Measurements from ENCODE around the gene RRAS2. TPM values are rescaled to one million over a fixed set of nuclear protein-coding genes. Genes with fewer than 3 reads are reported as not detected.

Gene RRAS2
- total and polyA plus RNA-seq, 2 of the 4 experiments (the other 2 are of a cell fraction) = 85.5 to 106 TPM

DNA sequence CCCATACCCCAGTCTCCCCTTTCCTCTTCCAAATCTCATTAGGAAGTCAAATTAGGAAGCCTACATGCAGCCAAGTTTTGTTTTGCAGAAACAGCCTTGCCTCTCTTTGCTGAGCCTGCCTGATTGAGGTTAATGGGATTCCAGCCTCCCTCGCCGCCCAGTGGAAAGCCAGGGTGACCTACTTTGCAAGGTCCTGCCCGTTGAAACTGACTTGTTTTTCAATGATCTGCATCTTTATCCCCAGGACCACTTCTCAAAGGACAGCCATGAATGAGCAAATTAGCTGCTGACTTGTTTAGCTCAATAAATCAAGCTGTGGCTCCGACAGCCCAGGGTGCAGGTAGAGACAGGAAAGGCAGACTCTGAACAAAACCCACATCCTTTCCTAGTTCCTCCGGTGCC lies 110.4 kb downstream of the RRAS2 start:
- dilution Hi-C loops (cut with HindIII; ENCODE audit: low sequenced_read_pairs, unreplicated experiment) = no loop called here
- Histone ChIP-seq H4K8ac (ENCODE audit: low read depth in 2 of 2, low read length in 2 of 2) (no peak overlapping the region), H3K9me1 (ENCODE audit: insufficient read depth, low read length) (no peaks in the 10 kb centered on the region), H4K20me1 (ENCODE audit: insufficient read depth, low read length) (no peaks in the 10 kb centered on the region), H3K9ac (ENCODE audit: low read depth, low read length) (no peak overlapping the region), H3K4me3 (ENCODE audit: insufficient read depth, low read depth, low read length) (no peak overlapping the region), H2AK5ac (ENCODE audit: low read depth, low read length) (no peak overlapping the region), H3K4ac (ENCODE audit: low read depth, low read length) (no peak overlapping the region), H2AK9ac (replicated peaks; ENCODE audit: low read depth, low read length, poor library complexity) (no peak overlapping the region), H2BK120ac (ENCODE audit: low read depth, low read length) (no peak overlapping the region), H3K23ac (ENCODE audit: low read depth, low read length) (no peak overlapping the region), H3K27ac (ENCODE audit: insufficient read depth, low read length) (no peak overlapping the region), H3K18ac (ENCODE audit: low read depth, low read length) (no peak overlapping the region), H3K9me3 (ENCODE audit: control insufficient read depth, insufficient read depth, low read length) (no peaks in the 10 kb centered on the region), H3K36me3 (ENCODE audit: control insufficient read depth, insufficient read depth, low read length) (no peaks in the 10 kb centered on the region), H2BK15ac (ENCODE audit: low read depth, low read length) (no peak overlapping the region), H3K79me1 (ENCODE audit: low read depth in 1 of 2, low read length in 2 of 2) (no peaks in the 10 kb centered on the region), H2AFZ (replicated peaks; ENCODE audit: low read length, poor library complexity) (no peak overlapping the region), H4K91ac (ENCODE audit: insufficient read depth, low read depth, low read length) (no peak overlapping the region), H4K5ac (ENCODE audit: low read depth, low read length) (no peak overlapping the region), H3K27me3 (ENCODE audit: control insufficient read depth, insufficient read depth, low read length) (peaks cover 48% of the 10 kb centered on the region), H3K56ac (ENCODE audit: extremely low read depth, insufficient read depth, low read length) (no peak overlapping the region), H2BK20ac (ENCODE audit: low read depth, low read length) (no peak overlapping the region), H2BK5ac (ENCODE audit: low read depth, low read length, poor library complexity, severe bottlenecking) (no peak overlapping the region), H3K14ac (replicated peaks; ENCODE audit: low read depth, low read length) (no peak overlapping the region), H3K4me1 (ENCODE audit: control insufficient read depth, insufficient read depth, low read length) (no peaks in the 10 kb centered on the region), H3K4me2 (ENCODE audit: low read depth, low read length) (no peak overlapping the region)
- in situ Hi-C loops (cut with MboI; ENCODE audit: low sequenced_read_pairs) = loop anchor here (5.0 to 10.0 kb wide), 2 partner anchors 291 to 474 kb away; no protein-coding TSS in a partner anchor
- TF ChIP-seq, protein P1, sequence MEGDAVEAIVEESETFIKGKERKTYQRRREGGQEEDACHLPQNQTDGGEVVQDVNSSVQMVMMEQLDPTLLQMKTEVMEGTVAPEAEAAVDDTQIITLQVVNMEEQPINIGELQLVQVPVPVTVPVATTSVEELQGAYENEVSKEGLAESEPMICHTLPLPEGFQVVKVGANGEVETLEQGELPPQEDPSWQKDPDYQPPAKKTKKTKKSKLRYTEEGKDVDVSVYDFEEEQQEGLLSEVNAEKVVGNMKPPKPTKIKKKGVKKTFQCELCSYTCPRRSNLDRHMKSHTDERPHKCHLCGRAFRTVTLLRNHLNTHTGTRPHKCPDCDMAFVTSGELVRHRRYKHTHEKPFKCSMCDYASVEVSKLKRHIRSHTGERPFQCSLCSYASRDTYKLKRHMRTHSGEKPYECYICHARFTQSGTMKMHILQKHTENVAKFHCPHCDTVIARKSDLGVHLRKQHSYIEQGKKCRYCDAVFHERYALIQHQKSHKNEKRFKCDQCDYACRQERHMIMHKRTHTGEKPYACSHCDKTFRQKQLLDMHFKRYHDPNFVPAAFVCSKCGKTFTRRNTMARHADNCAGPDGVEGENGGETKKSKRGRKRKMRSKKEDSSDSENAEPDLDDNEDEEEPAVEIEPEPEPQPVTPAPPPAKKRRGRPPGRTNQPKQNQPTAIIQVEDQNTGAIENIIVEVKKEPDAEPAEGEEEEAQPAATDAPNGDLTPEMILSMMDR (conservative IDR thresholded peaks at IDR 0.05; ENCODE audit: low read depth, low read length) = no peak
- TF ChIP-seq CHD1 (IDR thresholded peaks at IDR 0.05; ENCODE audit: low read depth, low read length) = no peak
- TF ChIP-seq, protein P2, sequence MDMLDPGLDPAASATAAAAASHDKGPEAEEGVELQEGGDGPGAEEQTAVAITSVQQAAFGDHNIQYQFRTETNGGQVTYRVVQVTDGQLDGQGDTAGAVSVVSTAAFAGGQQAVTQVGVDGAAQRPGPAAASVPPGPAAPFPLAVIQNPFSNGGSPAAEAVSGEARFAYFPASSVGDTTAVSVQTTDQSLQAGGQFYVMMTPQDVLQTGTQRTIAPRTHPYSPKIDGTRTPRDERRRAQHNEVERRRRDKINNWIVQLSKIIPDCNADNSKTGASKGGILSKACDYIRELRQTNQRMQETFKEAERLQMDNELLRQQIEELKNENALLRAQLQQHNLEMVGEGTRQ (IDR thresholded peaks at IDR 0.05; ENCODE audit: low read depth, low read length) = no peak
- DNase-seq = no peak
- no peak for ATAC-seq (ENCODE audit: low read depth)
- CTCF ChIA-PET = no interaction called here
- 47% methylated on average over 3 of the region's 5 CpGs; no CpG with 5 or more reads in 1 of the 2 experiments for WGBS, 2 experiments (ENCODE audit: extremely low coverage in 2 of 2, insufficient read length in 1 of 2)
- BruUV-seq (replicated peaks) = no TSS peak
- intact Hi-C loops (cut with micrococcal nuclease) = loop anchor here (2.0 to 5.0 kb wide), 2 partner anchors 100 to 756 kb away; no protein-coding TSS in a partner anchor
- POLR2A ChIA-PET (ENCODE audit: unreplicated experiment) = no interaction called here
